CD14-positive monocyte (primary cell): ENCODE results near the gene ABTB2. TPM values are rescaled to one million over a fixed set of nuclear protein-coding genes. Genes with fewer than 3 reads are reported as not detected.
A peak's percentile ranks its signal among the peaks of the same experiment; 100 is the strongest.

Experiments used
- DNase-seq, 3 donors: peaks; one replicate each; pipeline ENCODE4 v3.0.0-alpha.2; 2011 to 2022
- H2AFZ ChIP-seq: 2 replicates; pipeline ENCODE4 v1.6.0; 2012; ENCODE audit warnings: mild to moderate bottlenecking, low read depth, low read length, inconsistent platforms; ENCODE audit not compliant: insufficient read depth, poor library complexity, severe bottlenecking
- H3K27ac ChIP-seq, 2 donors: 1 replicate in 1 of 2; 2 replicates in 1 of 2; pipeline ENCODE4 v1.5.1; 2012 to 2013; ENCODE audit warnings: low read length in 2 of 2, control low read depth in 1 of 2, inconsistent platforms in 1 of 2, low read depth in 1 of 2, mild to moderate bottlenecking in 1 of 2
- H3K27me3 ChIP-seq, 2 donors: one replicate each; pipeline versions ENCODE4 v1.6.0 to v1.6.1; 2011 to 2013; ENCODE audit warnings: low read length in 2 of 2; ENCODE audit not compliant: control insufficient read depth in 2 of 2, insufficient read depth in 2 of 2
- H3K36me3 ChIP-seq, 2 donors: replicated peaks in 1 of 2; 1 replicate in 1 of 2; 2 replicates in 1 of 2; pipeline versions ENCODE4 v1.5.1 to v1.6.1; 2012 to 2013; ENCODE audit warnings: low read length in 2 of 2, control low read depth in 1 of 2, inconsistent platforms in 1 of 2, mild to moderate bottlenecking in 1 of 2; ENCODE audit not compliant: insufficient read depth in 2 of 2, control insufficient read depth in 1 of 2
- H3K4me1 ChIP-seq, 2 donors: 1 replicate in 1 of 2; 2 replicates in 1 of 2; pipeline versions ENCODE4 v1.5.1 to v1.6.1; 2012 to 2013; ENCODE audit warnings: low read length in 2 of 2, control low read depth in 1 of 2, inconsistent platforms in 1 of 2, mild to moderate bottlenecking in 1 of 2, moderate library complexity in 1 of 2; ENCODE audit not compliant: insufficient read depth in 2 of 2, control insufficient read depth in 1 of 2
- H3K4me2 ChIP-seq: replicated peaks from 2 replicates; pipeline ENCODE3; 2012; ENCODE audit warnings: low read length, moderate library complexity, mild to moderate bottlenecking; ENCODE audit not compliant: poor library complexity, severe bottlenecking; ENCODE audit errors: extremely low read depth
- H3K4me3 ChIP-seq, 3 experiments: fragments of 200-600 bp in 1 of 3; sonication (generic) in 1 of 3; replicated peaks in 1 of 3; 1 replicate in 2 of 3; 2 replicates in 1 of 3; pipeline ENCODE4 v1.5.1; 2011 to 2013; ENCODE audit warnings: low read length in 3 of 3, mild to moderate bottlenecking in 3 of 3, control low read depth in 2 of 3, low read depth in 2 of 3, inconsistent platforms in 1 of 3, moderate library complexity in 1 of 3
- H3K79me2 ChIP-seq: 2 replicates; pipeline ENCODE4 v1.6.0; 2012; ENCODE audit warnings: mild to moderate bottlenecking, control low read depth, inconsistent platforms, low read length, moderate library complexity; ENCODE audit not compliant: insufficient read depth
- H3K9ac ChIP-seq: 2 replicates; pipeline ENCODE4 v1.6.0; 2017; ENCODE audit warnings: low read length, mild to moderate bottlenecking; ENCODE audit not compliant: insufficient read depth, poor library complexity, severe bottlenecking
- H3K9me3 ChIP-seq, 2 donors: replicated peaks in 1 of 2; 1 replicate in 1 of 2; 2 replicates in 1 of 2; pipeline versions ENCODE4 v1.5.1 to v1.6.1; 2012 to 2013; ENCODE audit warnings: low read length in 2 of 2, control low read depth in 1 of 2; ENCODE audit not compliant: control insufficient read depth in 1 of 2, insufficient read depth in 1 of 2
- H4K20me1 ChIP-seq: 2 replicates; pipeline ENCODE4 v1.6.0; 2012; ENCODE audit warnings: mild to moderate bottlenecking, low read length, control low read depth, moderate library complexity; ENCODE audit not compliant: insufficient read depth
- H3K27ac Mint-ChIP-seq, 7 donors: one replicate each; pipeline ENCODE4 v1.8.0; 2020; ENCODE audit warnings: mild to moderate bottlenecking in 7 of 7, mixed read lengths in 7 of 7, moderate library complexity in 6 of 7, inconsistent platforms in 2 of 7
- H3K27me3 Mint-ChIP-seq, 3 donors: one replicate each; pipeline ENCODE4 v1.8.0; 2021 to 2022; ENCODE audit warnings: low read depth in 3 of 3, mild to moderate bottlenecking in 3 of 3, mixed read lengths in 3 of 3, moderate library complexity in 3 of 3, inconsistent platforms in 1 of 3
- H3K36me3 Mint-ChIP-seq, 2 donors: one replicate each; pipeline ENCODE4 v1.8.0; 2020; ENCODE audit warnings: mixed read lengths in 2 of 2, inconsistent platforms in 1 of 2, mild to moderate bottlenecking in 1 of 2
- H3K4me1 Mint-ChIP-seq: one replicate; pipeline ENCODE4 v1.8.0; 2020; ENCODE audit warnings: mild to moderate bottlenecking, mixed read lengths
- H3K4me3 Mint-ChIP-seq, 2 donors: one replicate each; pipeline ENCODE4 v1.8.0; 2020; ENCODE audit warnings: mild to moderate bottlenecking in 2 of 2, mixed read lengths in 2 of 2, moderate library complexity in 1 of 2
- H3K9me3 Mint-ChIP-seq, 7 donors: one replicate each; pipeline ENCODE4 v1.8.0; 2020 to 2022; ENCODE audit warnings: mixed read lengths in 7 of 7, mild to moderate bottlenecking in 6 of 7, moderate library complexity in 6 of 7, inconsistent platforms in 2 of 7
- WGBS: methylation state at CpG from one replicate; pipeline ENCODE4 v1.1.5; 2013; ENCODE audit warnings: missing lambda C conversion rate; ENCODE audit not compliant: insufficient coverage; 5-methylcytosine and 5-hydroxymethylcytosine counted together
- intact Hi-C, 2 donors: fragments of 100-400 bp; cut with micrococcal nuclease; formaldehyde crosslinking; loops; one replicate each; pipeline versions ENCODE4 v1.15.0 to v1.15.1; 2023
- polyA plus RNA-seq, 3 donors: library from polyadenylated mRNA; depleted of rRNA in 1 of 3; unstranded in 2 of 3; stranded (reverse) in 1 of 3; fragments of 300-500 nt in 2 of 3; fragments of >200 nt in 1 of 3; fragmentation: Illumina TruSeq in 2 of 3; gene quantifications; 1 replicate in 2 of 3; 2 replicates in 1 of 3; pipeline ENCODE4 v1.2.3, GENCODE V29; 2012 to 2021
- TF ChIP-seq, protein P1 (sequence below): fragments of 200-600 bp; IDR thresholded peaks from one replicate; pipeline ENCODE4 v1.8.0; 2022; ENCODE audit warnings: antibody characterized with exemption, mild to moderate bottlenecking

ABTB2 gene
- polyA plus RNA-seq, 3 donors: 0.25 to 1.7 (median 0.26) TPM

DNA sequence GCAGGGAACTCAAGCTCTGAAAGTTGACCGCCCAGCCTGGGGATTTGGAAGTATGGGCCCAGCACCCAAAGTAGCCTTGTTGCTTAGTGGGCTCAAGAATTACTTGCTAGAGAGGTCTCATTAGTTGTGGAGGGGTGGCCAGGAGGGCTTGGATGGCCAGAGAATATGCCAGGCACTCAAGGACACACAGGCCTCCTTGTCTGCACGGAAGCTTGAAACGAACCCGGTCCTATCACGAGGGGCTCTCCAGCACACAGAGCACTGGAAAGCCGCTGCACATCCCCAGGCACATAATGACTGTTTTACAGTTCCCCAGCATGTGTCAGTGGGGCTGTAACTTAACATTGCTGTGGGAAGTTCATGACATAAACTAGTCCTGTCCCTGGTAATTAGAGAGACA, 196.4 kb downstream of the ABTB2 start:
- no peaks in the 10 kb centered on the region for H3K4me1 ChIP-seq
- intact Hi-C loops: no loop called here
- H3K4me1 Mint-ChIP-seq: peaks cover 4% of the 10 kb centered on the region
- no peak for DNase-seq
- no peak overlapping the region for H2AFZ ChIP-seq
- H3K4me3 ChIP-seq: no peak overlapping the region
- H3K79me2 ChIP-seq: no peaks in the 10 kb centered on the region
- WGBS: 95% methylated on average over 6 of the region's 6 CpGs
- H3K9me3 Mint-ChIP-seq: peaks cover 0 to 2% (median 0%) of the 10 kb centered on the region in 7 donors
- peaks cover 4 to 5% of the 10 kb centered on the region in 2 donors for H3K36me3 ChIP-seq
- no peaks in the 10 kb centered on the region for H3K9me3 ChIP-seq
- TF ChIP-seq, protein P1, sequence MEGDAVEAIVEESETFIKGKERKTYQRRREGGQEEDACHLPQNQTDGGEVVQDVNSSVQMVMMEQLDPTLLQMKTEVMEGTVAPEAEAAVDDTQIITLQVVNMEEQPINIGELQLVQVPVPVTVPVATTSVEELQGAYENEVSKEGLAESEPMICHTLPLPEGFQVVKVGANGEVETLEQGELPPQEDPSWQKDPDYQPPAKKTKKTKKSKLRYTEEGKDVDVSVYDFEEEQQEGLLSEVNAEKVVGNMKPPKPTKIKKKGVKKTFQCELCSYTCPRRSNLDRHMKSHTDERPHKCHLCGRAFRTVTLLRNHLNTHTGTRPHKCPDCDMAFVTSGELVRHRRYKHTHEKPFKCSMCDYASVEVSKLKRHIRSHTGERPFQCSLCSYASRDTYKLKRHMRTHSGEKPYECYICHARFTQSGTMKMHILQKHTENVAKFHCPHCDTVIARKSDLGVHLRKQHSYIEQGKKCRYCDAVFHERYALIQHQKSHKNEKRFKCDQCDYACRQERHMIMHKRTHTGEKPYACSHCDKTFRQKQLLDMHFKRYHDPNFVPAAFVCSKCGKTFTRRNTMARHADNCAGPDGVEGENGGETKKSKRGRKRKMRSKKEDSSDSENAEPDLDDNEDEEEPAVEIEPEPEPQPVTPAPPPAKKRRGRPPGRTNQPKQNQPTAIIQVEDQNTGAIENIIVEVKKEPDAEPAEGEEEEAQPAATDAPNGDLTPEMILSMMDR: no peak
- H3K27me3 ChIP-seq: no peaks in the 10 kb centered on the region
- H3K4me3 Mint-ChIP-seq: peak overlapping the region in 1 of 2 donors; percentile 27
- H3K27ac ChIP-seq: no peak overlapping the region
- no peak overlapping the region for H3K27ac Mint-ChIP-seq
- no peak overlapping the region for H3K9ac ChIP-seq
- no peak overlapping the region for H3K4me2 ChIP-seq
- peaks cover 7 to 22% of the 10 kb centered on the region in 2 donors for H3K36me3 Mint-ChIP-seq
- no peaks in the 10 kb centered on the region for H4K20me1 ChIP-seq
- no peaks in the 10 kb centered on the region for H3K27me3 Mint-ChIP-seq

DNA sequence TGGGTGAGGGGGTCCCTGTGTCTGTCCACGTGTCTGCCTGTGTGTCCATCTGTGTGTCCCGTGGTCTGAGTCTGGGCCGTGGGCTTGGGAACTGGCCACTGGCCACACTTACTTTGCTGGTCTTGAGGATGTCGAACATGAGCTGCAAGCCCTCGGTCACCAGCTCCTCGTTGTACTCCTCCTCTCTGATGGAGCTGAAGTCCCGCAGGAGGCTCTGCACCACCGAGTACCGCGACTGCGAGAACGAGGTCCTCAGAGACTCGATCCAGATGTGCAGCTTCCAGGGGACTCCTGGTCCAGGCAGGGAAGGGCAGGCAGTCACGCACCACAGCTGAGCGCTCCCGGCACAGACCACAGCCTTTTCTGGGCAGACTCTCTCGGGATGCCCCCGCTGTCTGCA, 197.0 kb downstream of the ABTB2 start:
- Histone ChIP-seq H3K4me2 (no peak overlapping the region), H3K27ac (no peak overlapping the region), H3K79me2 (no peaks in the 10 kb centered on the region), H3K4me3 (no peak overlapping the region), H3K4me1 (no peaks in the 10 kb centered on the region), H3K9me3 (no peaks in the 10 kb centered on the region), H2AFZ (no peak overlapping the region), H3K36me3 (peaks cover 4 to 5% of the 10 kb centered on the region in 2 donors), H3K27me3 (no peaks in the 10 kb centered on the region), H4K20me1 (no peaks in the 10 kb centered on the region), H3K9ac (no peak overlapping the region)
- intact Hi-C loops: no loop called here
- peaks cover 0 to 2% (median 0%) of the 10 kb centered on the region in 7 donors for H3K9me3 Mint-ChIP-seq
- H3K36me3 Mint-ChIP-seq: peaks cover 8 to 22% of the 10 kb centered on the region in 2 donors
- WGBS: 97% methylated on average over 18 of the region's 18 CpGs
- TF ChIP-seq, protein P1: no peak
- H3K27ac Mint-ChIP-seq: no peak overlapping the region
- no peaks in the 10 kb centered on the region for H3K27me3 Mint-ChIP-seq
- DNase-seq: no peak
- H3K4me1 Mint-ChIP-seq: peaks cover 4% of the 10 kb centered on the region
- no peak overlapping the region for H3K4me3 Mint-ChIP-seq
